Left colon (tissue), 2 donors: ENCODE results near the gene PRKAB1. TPM values are rescaled to one million over a fixed set of nuclear protein-coding genes. Genes with fewer than 3 reads are reported as not detected.

Experiments used
- microRNA-seq, 2 donors: library from miRNA; unstranded; fragments of <30 nt; microRNA quantifications; one replicate each; pipeline versions ENCODE4 v1.1.0 to v1.2.0, GENCODE V29; 2020
- total RNA-seq, 2 donors: library from RNA; stranded (reverse); fragmentation: NEBNext Ultra II Directional; extraction: Animal tissue kit (Norgen Biotek cat#: 25700); gene quantifications; one replicate each; pipeline ENCODE4 v1.2.1, GENCODE V29; 2021
- donor health status: DM: no; HTN: no; CAD: no.
- donor health status: DM: yes; HTN: yes; CAD: no.

The PRKAB1 gene
- total RNA-seq, 2 donors from 2014 or later, result 62.2 to 111 TPM

Small RNA genes lying within 50 kb of the gene (microRNA-seq; reads per million reads assigned to microRNA genes)
- 0 reads per million in 2 donors for gene MIR1178

Other genes with a start within 250 kb of the PRKAB1 start
- gene TMEM233, start 74.4 kb upstream of the PRKAB1 start, total RNA-seq, result under 1 TPM; 0.08 to 0.52 TPM
- gene CIT, start 209.2 kb downstream of the PRKAB1 start, total RNA-seq, result 10 to 100 TPM in 1 of 2 donors, 1 to 10 TPM in 1; 5.0 to 15.9 TPM